NCI-H748 treated with DMSO at 0.1 percent for 48 hours (cell line): ENCODE measurements around the gene PRSS38.

Experiments used
- DNase-seq: peaks from one replicate; lab custom pipeline; 2025; lab: John Stamatoyannopoulos, UW

The PRSS38 gene

DNA sequence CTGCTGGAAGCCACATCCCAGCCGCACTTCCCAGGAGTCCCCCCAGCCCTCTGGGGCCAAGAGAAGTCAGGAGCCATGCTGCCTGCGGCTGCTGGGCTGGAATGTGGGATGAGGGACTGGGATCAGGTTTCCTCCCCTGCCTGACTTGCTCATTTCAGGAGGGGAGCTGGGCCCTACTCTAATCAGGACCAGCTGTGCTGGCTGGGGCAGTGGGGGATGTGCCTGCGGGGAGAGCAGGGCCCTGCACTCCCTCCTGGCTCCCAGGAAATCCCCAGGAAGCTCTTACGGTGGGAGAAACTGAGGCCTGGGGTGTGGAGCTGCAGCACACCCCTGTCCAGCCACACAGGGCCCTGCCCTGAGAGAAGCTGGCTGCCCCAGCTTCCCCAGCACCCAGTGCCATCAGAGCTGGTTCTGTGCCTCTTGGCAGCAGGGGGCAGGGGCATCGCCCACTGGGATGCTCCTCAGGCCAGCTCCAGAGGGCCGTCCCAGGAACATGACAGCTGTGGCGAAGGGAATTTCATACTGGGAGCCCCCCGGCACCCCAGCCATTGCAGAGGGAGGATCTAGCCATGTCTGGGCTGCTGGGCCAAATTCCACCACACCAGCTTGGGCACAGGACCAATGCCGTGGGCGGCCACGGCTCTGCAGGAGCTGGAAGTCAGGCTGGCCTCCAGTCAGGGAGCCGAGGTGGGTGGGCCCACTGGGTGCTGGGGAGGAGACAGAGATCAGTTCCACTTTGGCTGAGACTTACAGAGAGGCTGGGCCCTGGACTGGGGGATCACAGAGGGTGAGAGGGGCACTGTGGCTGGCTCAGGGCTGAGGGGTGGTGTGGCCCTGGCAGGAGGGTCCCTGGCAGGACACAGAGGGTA is 21.3 kb upstream of the PRSS38 start:
- no peak for DNase-seq

DNA sequence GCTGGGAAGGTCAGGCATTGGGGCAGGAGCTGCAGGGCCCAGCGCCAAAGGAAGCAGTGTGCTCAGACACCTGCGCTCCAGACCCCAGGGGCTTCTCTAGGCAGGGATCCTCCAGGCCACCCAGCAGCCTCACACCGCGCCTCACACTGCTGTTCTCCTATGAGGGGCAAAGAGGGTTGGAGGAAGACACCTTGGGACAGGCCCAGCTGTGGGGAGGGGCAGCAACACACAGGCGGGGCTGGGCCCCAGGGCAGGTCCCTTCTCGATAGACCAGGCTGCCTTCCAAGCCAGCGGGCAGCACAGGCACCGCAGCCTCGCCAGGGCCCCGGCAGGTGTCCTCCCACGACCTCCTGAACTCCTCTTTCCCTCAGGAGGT is 20.7 kb upstream of the PRSS38 start:
- DNase-seq: no peak

DNA sequence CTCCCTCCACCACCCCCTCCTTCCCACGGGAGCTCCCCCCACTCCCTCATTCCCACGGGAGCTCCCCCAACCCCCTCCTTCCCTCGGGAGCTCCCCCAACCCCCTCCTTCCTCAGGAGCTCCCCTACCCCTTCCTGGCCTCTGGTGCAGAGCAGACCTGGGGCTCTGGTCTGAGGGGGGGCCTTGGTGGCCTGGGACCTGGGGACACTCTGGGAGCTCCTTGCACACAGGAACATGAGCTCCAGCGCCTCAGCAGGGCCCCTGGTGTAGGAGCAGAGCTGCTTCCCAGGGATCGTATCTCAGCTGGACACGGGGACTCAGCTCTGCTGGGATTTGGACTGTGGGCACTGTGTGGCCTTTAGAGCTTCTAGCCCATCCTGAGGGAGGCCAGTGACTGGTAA is 19.7 kb upstream of the PRSS38 start:
- DNase-seq: no peak

DNA sequence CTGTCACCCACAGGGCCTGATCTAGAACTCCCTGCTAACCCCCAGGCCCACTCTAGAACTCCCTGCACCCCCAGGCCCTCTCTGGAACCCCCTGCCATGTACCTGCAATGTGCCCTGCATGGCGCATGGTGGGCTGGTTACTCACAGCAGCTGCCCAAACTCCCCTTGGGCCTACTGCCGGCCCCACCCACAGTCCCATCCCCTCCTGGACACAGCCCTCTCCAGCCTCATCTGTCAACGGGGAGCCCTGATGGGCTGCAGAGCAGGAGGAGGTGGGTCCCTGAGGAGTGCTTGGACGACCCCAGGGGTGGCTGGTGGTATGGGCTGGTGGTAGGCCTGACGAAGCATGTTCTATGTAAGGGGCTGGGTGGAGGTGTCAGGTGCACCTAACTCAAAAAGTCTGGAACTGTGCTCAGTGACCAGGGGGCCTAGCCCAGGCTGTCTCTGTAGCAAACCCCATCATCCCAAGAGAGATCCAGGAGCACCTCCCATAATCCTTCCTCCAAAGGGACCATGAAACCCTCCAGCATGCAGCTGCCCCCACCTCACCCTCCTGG is 19.0 kb upstream of the PRSS38 start:
- DNase-seq: no peak

DNA sequence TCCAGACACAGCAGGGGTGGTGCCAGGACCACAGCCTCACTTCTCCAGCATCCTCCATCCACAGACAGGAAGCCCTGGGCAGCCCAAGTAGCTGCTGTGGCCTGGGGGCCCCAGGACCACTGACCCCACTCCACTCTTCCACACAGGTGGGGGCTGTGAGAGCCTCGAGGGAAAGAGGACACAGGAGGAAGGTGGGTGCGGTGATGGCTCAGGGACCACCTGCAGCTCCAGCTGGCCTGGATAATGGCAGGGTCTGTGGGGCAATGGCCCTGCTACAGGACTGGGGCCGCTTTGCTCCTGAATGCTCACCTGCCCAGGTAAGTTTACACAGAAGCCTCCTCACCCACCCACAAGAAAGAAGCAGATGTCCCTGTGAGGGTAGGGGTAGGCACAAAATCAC is 18.3 kb upstream of the PRSS38 start:
- DNase-seq: no peak

DNA sequence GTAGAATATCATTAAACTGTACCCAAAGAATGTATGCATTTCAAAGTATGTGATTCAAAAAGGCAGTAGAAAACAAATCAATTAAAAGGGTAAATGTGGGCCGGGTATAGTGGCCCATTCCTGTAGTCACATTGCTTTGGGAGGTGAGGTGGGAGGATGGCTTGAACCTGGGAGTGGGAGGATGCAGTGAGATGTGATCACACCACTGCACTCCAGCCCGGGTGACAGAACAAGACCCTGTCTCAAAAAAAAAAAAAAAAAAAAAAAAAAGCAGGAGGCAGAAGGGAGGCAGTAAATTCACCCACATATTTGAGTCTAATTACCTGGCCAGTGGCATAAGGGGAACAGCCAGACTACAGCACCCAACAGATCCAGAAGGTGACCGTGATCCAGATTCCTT is 17.9 kb upstream of the PRSS38 start:
- DNase-seq: no peak

DNA sequence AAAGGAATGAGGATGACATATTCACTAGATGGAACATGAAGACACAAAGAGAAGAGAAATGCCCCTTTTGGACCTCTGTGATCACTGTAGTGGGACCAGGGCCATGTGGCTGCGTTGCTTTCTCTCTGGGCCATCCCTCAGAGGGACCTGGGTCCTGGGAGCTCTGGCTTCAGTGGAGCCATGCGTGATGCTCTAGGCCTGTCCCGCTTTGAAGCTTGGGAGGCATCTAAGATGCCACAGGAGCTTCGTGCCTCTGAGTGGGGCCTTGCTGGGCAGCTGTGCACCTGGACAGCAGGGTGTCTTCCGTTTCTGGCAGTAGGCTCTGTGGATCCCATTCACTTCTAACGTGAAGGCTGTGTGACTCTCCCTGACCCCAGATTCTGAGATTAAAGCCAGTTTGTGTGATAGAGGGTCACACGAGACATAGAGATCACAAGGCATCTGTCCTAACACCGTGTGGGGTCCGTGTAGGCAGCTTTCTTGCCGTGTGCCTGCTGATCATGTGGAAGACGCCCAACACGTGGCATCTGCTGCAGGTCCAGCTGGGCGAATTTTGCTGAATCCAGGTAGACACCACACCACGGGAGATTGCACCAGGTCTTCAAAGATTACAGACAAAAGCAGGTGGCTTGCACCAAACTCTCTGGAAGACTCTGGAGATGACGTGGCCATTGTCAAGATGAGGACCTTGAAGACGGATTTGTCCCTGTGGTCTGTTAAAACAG is 17.2 kb upstream of the PRSS38 start:
- no peak for DNase-seq

DNA sequence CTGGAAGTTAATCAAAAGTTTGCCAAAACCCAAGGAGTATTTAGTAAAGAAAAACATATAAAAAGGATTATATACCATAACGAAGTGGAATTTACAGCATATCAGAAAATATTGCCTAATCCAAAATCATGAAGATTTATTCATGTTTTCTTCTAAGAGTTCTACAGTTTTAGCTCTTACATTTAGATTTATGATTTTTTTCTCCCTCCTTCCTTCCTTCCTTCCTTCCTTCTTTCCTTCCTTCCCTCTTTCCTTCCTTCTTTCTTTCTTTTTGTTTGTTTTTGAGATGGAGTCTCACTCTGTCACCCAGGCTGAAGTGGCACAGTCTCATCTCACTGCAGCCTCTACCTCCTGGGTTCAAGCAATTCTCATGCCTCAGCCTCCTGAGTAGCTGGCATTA is 15.7 kb upstream of the PRSS38 start:
- DNase-seq: no peak

DNA sequence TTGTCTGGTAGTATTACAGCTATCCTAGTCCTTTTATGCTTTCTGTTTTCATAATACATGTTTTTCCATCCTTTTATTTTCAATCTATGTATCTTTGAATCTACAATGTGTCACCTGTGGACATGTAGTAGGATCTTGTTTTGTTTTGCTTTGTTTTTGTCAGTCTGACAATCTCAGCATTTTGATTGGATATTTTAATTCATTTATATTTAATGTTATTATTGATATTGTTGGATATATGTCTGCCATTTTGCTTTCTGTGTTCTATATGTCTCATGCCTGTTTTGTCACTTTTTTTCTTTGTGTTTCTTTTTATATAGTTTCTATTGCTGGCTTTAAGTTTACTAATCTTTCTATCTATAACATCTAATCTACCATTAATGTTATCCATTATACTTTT is 11.5 kb upstream of the PRSS38 start:
- no peak for DNase-seq

DNA sequence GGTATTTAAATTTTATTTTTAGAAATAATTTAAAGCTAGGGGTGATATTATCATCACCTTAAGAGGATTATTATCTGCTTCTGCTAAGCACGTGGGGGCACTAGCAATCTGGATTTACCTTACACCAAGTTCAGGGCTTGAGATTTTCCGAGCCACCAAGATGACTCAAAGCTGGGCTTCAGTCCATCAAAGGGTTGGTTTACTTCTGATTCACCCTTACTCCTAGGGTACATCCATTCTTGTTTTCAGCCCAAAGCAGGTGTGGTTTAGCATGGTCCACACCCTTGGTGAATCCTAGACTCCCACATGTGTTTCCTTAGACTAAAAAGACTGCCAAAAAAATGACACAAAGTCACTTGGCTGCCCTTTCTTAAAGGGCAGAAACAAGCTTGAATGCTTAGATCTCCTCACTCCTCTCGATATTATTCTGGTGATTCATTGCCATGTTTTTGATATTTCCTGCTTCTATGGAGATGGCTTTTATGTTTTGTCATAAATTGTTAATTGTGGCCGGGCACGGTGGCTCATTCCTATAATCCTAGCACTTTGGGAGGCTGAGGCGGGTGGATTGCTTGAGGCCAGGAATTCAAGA is 9.8 kb upstream of the PRSS38 start:
- no peak for DNase-seq

DNA sequence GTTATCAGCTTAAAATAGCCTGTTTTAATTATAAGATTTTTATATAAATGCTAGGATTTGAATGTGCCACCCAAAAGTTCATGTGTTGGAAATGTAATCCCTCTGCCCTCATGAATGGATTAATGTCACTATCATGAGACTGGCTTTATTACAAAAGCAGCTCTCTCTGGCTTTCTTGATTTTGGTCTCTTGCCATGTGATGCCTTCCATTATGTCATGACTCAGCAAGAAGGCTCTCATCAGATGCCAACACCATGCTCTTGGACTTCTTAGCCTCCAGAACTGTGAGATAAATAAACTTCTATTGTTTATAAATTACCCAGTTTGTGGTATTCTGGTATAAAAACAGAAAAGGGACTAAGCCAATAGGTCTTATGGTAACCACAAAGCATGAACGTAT is 6.9 kb upstream of the PRSS38 start:
- DNase-seq: no peak

DNA sequence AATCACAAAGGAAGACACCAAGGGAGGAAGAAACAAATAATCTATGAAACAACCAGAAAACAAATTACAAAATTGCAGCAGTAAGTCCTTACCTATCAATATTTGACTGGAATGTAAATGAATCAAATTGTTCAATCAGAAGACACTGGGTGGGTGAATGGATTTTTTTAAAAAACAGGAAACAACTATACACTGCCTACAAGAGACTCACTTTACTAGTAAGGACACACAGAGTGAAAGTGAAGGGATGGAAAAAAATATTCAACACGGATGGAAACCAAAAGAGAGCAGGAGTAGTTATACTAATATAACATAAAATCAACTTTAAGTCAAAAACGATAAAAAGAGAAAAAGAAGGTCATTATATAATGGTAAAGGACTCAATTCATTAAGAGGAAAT is 6.4 kb upstream of the PRSS38 start:
- DNase-seq: no peak

DNA sequence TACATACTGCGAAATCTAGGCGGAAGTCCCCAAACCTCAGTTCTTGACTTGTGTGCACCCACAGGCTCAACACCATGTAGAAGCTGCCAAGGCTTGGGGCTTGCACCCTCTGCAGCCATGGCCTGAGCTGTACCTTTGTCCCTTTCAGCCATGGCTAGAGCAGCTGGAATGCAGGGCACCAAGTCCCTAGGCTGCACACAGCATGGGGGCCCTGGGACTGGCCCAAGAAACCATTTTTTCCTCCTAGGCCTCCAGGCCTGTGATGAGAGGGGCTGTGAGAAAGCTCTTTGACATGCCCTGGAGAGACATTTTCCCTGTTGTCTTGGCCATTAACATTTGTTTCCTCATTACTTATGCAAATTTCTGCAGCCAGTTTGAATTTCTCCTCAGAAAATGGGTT is 1.5 kb upstream of the PRSS38 start:
- no peak for DNase-seq

DNA sequence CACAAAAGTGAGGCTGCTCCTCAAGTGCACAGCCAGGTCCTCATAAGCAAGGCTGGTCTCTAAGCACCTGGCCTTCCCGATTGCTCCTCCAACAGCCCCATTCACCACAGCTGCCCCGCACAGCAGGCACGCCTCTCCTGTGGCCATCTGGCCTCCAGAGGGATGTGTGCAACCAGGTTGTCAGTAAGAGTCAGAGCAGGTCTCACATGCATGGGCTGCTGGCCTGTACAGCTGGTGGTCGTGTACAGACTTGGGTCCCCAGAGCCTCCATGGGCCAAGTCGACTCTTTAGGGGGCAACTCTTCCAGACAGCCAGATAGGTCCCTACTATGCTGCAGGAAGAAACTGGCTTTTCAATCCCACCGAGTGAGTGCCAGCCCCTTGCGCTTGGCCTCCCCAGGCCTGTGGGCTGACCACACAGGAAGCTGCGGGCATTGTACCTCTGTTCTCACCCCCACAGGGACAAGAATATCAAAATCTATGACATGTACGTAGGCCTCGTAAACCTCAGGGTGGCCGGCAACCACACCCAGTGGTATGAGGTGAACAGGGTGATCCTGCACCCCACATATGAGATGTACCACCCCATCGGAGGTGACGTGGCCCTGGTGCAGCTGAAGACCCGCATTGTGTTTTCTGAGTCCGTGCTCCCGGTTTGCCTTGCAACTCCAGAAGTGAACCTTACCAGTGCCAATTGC is 1.4 kb downstream of the PRSS38 start:
- no peak for DNase-seq

DNA sequence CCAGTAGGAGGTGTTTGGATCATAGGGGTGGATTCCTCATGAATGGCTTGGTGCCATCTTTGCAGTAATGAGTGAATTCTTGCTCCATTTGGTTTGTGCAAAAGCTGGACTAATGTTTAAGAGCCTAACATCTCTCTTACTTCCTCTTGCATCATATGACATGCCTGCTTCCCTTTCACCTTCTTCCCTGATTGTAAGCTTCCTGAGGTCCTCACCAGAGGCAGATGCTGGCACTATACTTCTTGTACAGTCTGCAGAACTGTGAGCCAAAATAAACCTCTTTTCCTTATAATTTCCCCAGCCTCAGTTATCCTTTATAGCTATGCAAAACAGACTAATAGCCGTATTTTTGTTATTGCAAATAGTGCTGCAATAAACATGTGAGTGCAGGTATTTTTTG is 8.1 kb downstream of the PRSS38 start:
- DNase-seq: no peak

DNA sequence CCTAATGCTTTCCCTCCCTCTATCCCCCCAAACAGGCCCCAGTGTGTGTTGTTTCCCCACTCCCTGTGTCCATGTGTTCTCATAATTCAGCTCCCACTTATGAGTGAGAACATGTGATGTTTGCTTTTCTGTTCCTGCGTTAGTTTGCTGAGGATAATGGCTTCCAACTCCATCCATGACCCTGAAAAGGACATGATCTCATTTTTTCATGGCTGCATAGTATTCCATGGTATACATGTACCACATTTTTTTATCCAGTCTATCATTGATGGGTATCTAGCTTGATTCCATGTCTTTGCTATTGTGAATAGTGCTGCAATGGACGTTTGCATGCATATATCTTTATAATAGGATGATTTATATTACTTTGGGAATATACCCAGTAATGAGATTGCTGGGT is 8.7 kb downstream of the PRSS38 start:
- DNase-seq: no peak

DNA sequence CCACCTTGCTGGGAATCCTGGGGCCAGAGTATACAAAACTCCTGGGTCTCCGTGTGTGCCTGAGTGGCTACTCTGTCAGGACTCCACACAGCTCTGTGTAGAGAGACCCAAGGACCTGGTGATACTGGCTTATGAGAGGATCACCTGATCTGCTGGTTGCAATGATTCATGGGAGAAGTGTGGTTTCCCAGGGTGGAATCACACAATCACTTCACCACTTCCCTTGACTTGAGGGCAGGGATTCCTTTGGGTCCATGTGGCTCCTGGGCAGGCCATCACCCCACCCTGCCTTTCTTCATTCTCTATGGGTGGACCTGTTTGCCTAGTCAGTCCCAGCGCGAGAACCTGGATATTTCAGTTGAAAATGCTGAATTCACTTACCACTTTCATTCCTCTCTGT is 13.3 kb downstream of the PRSS38 start:
- DNase-seq: no peak

DNA sequence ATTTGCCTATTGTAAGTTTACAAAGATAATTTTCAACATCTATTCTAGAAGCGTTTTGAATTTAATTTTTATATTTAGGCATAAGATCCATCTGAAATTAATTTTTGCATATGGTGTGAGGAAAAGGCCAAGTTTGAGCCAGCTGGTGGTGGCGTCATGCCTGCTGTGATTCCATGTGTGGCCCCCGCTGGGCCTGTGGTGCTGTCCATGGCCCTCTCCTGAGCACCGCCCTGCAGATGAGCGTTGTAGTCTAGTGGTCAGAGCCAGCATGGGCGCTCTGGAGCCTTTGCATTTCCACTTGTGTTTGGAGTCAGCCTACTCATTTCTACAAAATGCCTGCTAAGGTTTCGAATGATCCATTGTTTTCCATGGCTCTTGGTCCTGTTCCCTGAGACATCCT is 22.7 kb downstream of the PRSS38 start:
- DNase-seq: no peak

DNA sequence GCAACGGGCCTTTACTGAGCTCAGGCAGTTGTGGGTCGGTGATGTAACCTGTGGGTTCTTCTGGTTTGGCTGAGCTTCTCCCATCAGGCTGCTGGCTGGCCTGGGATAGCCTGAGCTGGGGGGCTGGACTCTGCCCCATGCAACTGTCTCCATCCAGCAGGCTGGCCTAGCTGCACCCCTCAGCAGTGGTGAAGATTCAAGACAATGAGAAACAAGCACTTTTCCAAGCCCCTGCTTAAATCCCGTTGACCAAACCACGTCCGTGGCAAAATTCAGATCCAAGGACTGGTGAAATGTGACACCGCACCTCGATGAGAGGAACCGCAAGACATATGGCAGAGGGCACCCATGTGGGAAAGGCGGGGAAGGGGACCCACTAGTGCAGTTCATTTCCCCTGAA is 25.6 kb downstream of the PRSS38 start:
- no peak for DNase-seq

DNA sequence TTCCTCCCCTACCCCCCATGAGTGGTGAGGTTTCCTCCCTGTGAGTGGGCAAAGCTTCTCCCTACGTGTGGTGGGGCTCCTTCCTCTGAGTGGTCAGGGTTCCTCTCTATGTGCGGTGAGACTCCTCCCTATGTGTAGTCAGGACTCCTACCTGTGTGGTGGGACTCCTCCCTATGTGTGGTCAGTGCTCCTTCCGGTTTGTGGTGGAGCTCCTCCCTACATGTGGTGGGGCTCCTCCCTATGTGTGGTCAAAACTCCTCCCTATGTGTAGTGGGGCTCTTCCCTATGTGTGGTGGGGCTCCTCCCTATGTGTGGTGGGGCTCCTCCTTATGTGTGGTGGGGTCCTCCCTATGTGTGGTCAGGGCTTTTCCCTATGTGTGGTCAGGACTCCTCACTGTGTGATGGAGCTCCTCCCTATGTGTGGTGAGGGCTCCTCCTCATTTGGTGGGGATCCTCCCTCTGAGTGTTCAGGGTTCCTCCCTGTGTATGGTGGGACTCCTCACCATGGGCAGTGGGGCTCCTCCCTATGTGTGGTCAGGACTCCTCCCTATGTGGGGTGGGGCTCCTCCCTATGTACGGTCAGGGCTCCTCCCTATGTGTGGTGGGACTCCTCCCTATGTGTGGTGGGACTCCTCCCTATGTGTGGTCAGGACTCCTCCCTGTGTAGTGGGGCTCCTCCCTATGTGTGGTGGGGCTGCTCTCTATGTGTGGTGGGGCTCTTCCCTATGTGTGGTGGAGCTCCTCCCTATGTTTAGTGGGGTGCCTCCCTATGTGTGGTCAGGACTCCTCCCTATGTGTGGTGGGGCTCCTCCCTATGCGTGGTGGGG is 29.1 kb downstream of the PRSS38 start:
- no peak for DNase-seq

DNA sequence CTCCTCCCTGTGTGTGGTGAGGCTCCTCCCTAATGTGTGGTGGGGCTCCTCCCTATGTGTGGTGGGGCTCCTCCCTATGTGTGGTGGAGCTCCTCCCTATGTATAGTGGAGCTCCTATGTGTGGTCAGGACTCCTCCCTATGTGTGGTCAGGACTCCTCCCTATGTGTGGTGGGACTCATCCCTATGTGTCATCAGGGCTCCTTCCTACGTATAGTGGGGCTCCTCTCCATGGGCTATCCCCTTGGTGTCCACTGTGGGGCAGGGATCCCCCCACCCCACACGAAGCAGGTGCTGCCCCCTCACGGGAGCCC is 29.6 kb downstream of the PRSS38 start:
- no peak for DNase-seq

DNA sequence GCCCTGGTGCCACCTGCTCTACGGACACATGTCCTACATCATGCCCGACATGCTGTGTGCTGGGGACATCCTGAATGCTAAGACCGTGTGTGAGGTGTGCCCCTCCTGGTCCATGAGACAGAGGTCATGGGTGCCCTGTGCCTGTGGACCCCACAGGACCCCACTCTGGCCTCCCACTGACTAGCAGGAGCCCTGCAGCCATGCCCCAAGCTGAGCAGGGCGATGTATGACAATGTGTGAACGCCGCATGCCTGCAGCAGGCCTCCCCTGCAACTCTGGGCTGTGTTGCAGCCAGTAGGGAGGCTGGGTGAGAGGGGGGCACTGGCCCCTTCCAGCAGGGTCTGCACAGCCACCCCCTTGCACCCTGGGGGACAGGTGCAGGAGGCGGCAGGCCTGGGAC is 30.0 kb downstream of the PRSS38 start:
- no peak for DNase-seq
